HEK293 (cell line): ENCODE measurements around the gene TNFRSF8.

Experiments
- CTCF ChIA-PET: fragments of 350-600 bp; formaldehyde crosslinking; extraction: SDS; loops from one replicate; lab custom pipeline; 2021; ENCODE audit warnings: antibody characterized with exemption; lab: Yijun Ruan, JAX
- POLR2A ChIA-PET: fragments of 300-600 bp; formaldehyde crosslinking; extraction: SDS; loops from one replicate; lab custom pipeline; 2020; ENCODE audit warnings: antibody characterized with exemption, inconsistent platforms; lab: Yijun Ruan, JAX
- H3K27ac ChIP-seq: fragments of 200-500 bp; sonication (Bioruptor generic); 2 replicates; pipeline ENCODE4 v1.5.1; 2014; ENCODE audit warnings: low read depth, low read length, control low read depth, inconsistent platforms; ENCODE audit errors: extremely low read depth
- H3K36me3 ChIP-seq, 2 experiments: fragments of 200-500 bp in 1 of 2; sonication (Bioruptor generic) in 1 of 2; 1 replicate in 1 of 2; 2 replicates in 1 of 2; pipeline ENCODE4 v1.5.1; 2014 to 2017; ENCODE audit warnings: inconsistent platforms in 2 of 2, low read length in 2 of 2; ENCODE audit not compliant: control insufficient read depth in 2 of 2, insufficient read depth in 1 of 2
- H3K4me1 ChIP-seq: fragments of 200-500 bp; sonication (Bioruptor generic); 2 replicates; pipeline ENCODE4 v1.5.1; 2014; ENCODE audit warnings: mild to moderate bottlenecking, low read length, inconsistent platforms; ENCODE audit not compliant: control insufficient read depth, insufficient read depth
- H3K4me3 ChIP-seq: 2 replicates; pipeline ENCODE4 v1.5.1; 2011; ENCODE audit warnings: low read depth, mild to moderate bottlenecking, control low read depth, low read length, moderate library complexity
- H3K9me3 ChIP-seq: fragments of 200-500 bp; sonication (Bioruptor generic); 2 replicates; pipeline ENCODE4 v1.5.1; 2014; ENCODE audit warnings: low read depth, low read length, inconsistent platforms; ENCODE audit not compliant: control insufficient read depth, insufficient read depth
- EGR2 ChIP-seq: fragments of 450-650 bp; formaldehyde crosslinking; IDR thresholded peaks from 2 replicates; pipeline ENCODE4 v1.5.1; 2016; ENCODE audit warnings: low read depth, missing biosample characterization, missing genetic modification characterization
- GLIS1 ChIP-seq: fragments of 450-650 bp; formaldehyde crosslinking; IDR thresholded peaks from 2 replicates; pipeline ENCODE4 v1.5.1; 2016; ENCODE audit warnings: missing biosample characterization, missing genetic modification characterization
- MYNN ChIP-seq: fragments of 450-650 bp; formaldehyde crosslinking; IDR thresholded peaks from 2 replicates; pipeline ENCODE4 v1.5.1; 2016; ENCODE audit warnings: missing biosample characterization, missing genetic modification characterization, borderline replicate concordance
- PBX3 ChIP-seq: sonication (generic); formaldehyde crosslinking; IDR thresholded peaks from 2 replicates; pipeline ENCODE4 v1.8.1; 2022; ENCODE audit warnings: mild to moderate bottlenecking, moderate library complexity, missing genetic modification reagents
- SALL2 ChIP-seq: fragments of 450-650 bp; formaldehyde crosslinking; IDR thresholded peaks from 2 replicates; pipeline ENCODE4 v1.5.0; 2017; ENCODE audit warnings: missing biosample characterization, mild to moderate bottlenecking, missing genetic modification characterization, borderline replicate concordance
- SCRT1 ChIP-seq: fragments of 450-650 bp; formaldehyde crosslinking; IDR thresholded peaks from 2 replicates; pipeline ENCODE4 v1.5.1; 2016; ENCODE audit warnings: missing biosample characterization, missing genetic modification characterization, borderline replicate concordance
- WT1 ChIP-seq: fragments of 450-650 bp; formaldehyde crosslinking; IDR thresholded peaks from 2 replicates; pipeline ENCODE4 v1.5.1; 2016; ENCODE audit warnings: missing biosample characterization, missing genetic modification characterization
- ZIC2 ChIP-seq: fragments of 450-650 bp; formaldehyde crosslinking; IDR thresholded peaks from 2 replicates; pipeline ENCODE4 v1.5.1; 2016; ENCODE audit warnings: missing biosample characterization, missing genetic modification characterization
- ZNF133 ChIP-seq: fragments of 450-650 bp; formaldehyde crosslinking; IDR thresholded peaks from 2 replicates; pipeline ENCODE4 v1.5.1; 2016; ENCODE audit warnings: missing biosample characterization, missing genetic modification characterization
- ZNF16 ChIP-seq: fragments of 450-650 bp; formaldehyde crosslinking; IDR thresholded peaks from 2 replicates; pipeline ENCODE4 v1.5.1; 2016; ENCODE audit warnings: low read depth, missing biosample characterization, missing genetic modification characterization
- ZNF211 ChIP-seq: fragments of 450-650 bp; formaldehyde crosslinking; IDR thresholded peaks from 2 replicates; pipeline ENCODE4 v1.5.1; 2016; ENCODE audit warnings: low read depth, missing biosample characterization, missing genetic modification characterization
- ZNF239 ChIP-seq: fragments of 450-650 bp; formaldehyde crosslinking; IDR thresholded peaks from 2 replicates; pipeline ENCODE4 v1.5.1; 2016; ENCODE audit warnings: missing biosample characterization, missing genetic modification characterization
- ZNF416 ChIP-seq: fragments of 450-650 bp; formaldehyde crosslinking; IDR thresholded peaks from 2 replicates; pipeline ENCODE4 v1.5.1; 2016; ENCODE audit warnings: missing biosample characterization, missing genetic modification characterization
- ZNF433 ChIP-seq: fragments of 450-650 bp; formaldehyde crosslinking; IDR thresholded peaks from 2 replicates; pipeline ENCODE4 v1.5.1; 2016; ENCODE audit warnings: missing biosample characterization, missing genetic modification characterization, low read depth
- ZNF561 ChIP-seq: fragments of 450-650 bp; IDR thresholded peaks from 2 replicates; pipeline ENCODE4 v1.5.1; 2018; ENCODE audit warnings: missing biosample characterization, missing genetic modification characterization, borderline replicate concordance
- ZNF600 ChIP-seq: fragments of 450-650 bp; formaldehyde crosslinking; IDR thresholded peaks from 2 replicates; pipeline ENCODE4 v1.5.1; 2016; ENCODE audit warnings: missing biosample characterization, missing genetic modification characterization
- ZXDB ChIP-seq: fragments of 450-650 bp; formaldehyde crosslinking; IDR thresholded peaks from 2 replicates; pipeline ENCODE4 v1.5.1; 2016; ENCODE audit warnings: missing biosample characterization, missing genetic modification characterization
- TF ChIP-seq, protein P1 (sequence below): fragments of 450-650 bp; formaldehyde crosslinking; IDR thresholded peaks from 2 replicates; pipeline ENCODE4 v1.5.1; 2016; ENCODE audit warnings: missing biosample characterization, missing genetic modification characterization
- TF ChIP-seq, protein P2 (sequence below): fragments of 450-650 bp; formaldehyde crosslinking; IDR thresholded peaks from 2 replicates; pipeline ENCODE4 v1.5.1; 2016; ENCODE audit warnings: missing biosample characterization, missing genetic modification characterization

Gene TNFRSF8

GRCh38 chr1:12048372-12048771, 14.7 kb upstream of the TNFRSF8 start:
- Histone ChIP-seq H3K27ac (no peak overlapping the region), H3K9me3 (no peaks in the 10 kb centered on the region), H3K36me3 (no peaks in the 10 kb centered on the region), H3K4me1 (no peaks in the 10 kb centered on the region), H3K4me3 (no peak overlapping the region)
- TF ChIP-seq ZNF561, result no peak
- POLR2A ChIA-PET, result no interaction called here
- CTCF ChIA-PET, result interaction anchor here (0.7 kb wide), 1 partner anchor 9 kb away, joined by 4 read pairs; no protein-coding TSS in a partner anchor

DNA sequence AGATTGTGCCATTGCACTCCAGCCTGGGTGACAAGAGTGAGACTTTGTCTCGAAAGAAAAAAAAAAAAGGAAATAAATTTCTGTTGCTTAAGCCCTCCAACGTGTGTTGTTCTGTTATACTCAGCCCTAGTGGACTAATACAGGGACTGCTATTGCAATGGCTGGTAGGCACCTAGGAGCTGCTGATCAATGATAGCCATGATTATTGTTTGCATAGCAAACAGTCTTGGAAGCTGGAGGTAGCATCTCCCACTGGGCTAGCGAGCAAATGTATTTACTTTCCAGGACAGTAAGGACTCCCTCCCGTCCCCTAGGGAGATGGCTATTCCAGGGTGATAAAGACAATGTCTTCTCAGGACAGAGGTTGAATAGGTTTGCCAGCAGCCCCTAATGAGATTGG, 13.5 kb upstream of the TNFRSF8 start:
- ChIA-PET POLR2A (no interaction called here), CTCF (no interaction called here)
- Histone ChIP-seq H3K4me1 (no peaks in the 10 kb centered on the region), H3K27ac (no peak overlapping the region), H3K9me3 (no peaks in the 10 kb centered on the region), H3K4me3 (no peak overlapping the region), H3K36me3 (no peaks in the 10 kb centered on the region)
- TF ChIP-seq PBX3 (CRISPR knock-in tag) (no peak), ZXDB (no peak), ZIC2 (tag by site-specific recombination) (peak; percentile 49; the same call in 1 of the 2 replicates), EGR2 (tag by site-specific recombination) (no peak), GLIS1 (peak; percentile 7; the same call in 1 of the 2 replicates)
- TF ChIP-seq, protein P1, sequence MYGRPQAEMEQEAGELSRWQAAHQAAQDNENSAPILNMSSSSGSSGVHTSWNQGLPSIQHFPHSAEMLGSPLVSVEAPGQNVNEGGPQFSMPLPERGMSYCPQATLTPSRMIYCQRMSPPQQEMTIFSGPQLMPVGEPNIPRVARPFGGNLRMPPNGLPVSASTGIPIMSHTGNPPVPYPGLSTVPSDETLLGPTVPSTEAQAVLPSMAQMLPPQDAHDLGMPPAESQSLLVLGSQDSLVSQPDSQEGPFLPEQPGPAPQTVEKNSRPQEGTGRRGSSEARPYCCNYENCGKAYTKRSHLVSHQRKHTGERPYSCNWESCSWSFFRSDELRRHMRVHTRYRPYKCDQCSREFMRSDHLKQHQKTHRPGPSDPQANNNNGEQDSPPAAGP, result 0 out of 2 replicates have a peak, but pooled peaks have one; percentile 60

DNA sequence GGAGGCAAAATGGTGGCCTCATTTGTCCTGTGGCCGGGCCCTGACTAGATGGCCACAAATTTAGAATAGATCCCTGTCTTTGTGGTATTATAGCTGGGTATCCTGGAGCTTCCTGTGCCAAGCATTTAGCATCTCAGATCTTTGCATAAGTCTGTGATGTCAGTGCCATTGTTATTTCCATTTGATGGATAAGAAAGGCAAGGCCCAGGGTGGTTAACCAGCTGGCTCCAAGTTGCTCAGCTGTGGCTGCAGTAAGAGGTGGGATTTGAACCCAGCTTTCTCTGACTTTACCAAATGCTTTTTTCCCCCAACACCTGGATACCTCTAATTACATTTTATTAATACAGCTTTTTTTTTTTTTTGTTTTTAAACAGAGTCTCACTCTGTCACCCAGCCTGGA, 11.7 kb upstream of the TNFRSF8 start:
- H3K27ac ChIP-seq, result no peak overlapping the region
- CTCF ChIA-PET, result interaction anchor here (0.6 to 2.3 kb wide), 2 partner anchors 28 to 122 kb away, joined by 3 to 15 read pairs; no protein-coding TSS in a partner anchor
- no peak overlapping the region for H3K4me3 ChIP-seq
- TF ChIP-seq ZNF211 (tag by site-specific recombination), result no peak
- no peak for TF ChIP-seq ZNF16 (tag by site-specific recombination)
- TF ChIP-seq, protein P2, sequence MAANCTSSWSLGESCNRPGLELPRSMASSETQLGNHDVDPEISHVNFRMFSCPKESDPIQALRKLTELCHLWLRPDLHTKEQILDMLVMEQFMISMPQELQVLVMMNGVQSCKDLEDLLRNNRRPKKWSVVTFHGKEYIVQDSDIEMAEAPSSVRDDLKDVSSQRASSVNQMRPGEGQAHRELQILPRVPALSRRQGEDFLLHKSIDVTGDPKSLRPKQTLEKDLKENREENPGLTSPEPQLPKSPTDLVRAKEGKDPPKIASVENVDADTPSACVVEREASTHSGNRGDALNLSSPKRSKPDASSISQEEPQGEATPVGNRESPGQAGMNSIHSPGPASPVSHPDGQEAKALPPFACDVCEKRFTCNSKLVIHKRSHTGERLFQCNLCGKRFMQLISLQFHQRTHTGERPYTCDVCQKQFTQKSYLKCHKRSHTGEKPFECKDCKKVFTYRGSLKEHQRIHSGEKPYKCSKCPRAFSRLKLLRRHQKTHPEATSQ (tag by site-specific recombination), result no peak
- no peak for TF ChIP-seq WT1 (tag by site-specific recombination)
- TF ChIP-seq SALL2 (tag by site-specific recombination), result no peak
- no peak for TF ChIP-seq ZNF416 (tag by site-specific recombination)
- TF ChIP-seq ZNF600 (tag by site-specific recombination), result no peak
- no peak for TF ChIP-seq ZNF433 (tag by site-specific recombination)
- no peak for TF ChIP-seq ZNF133 (tag by site-specific recombination)
- no peak for TF ChIP-seq SCRT1 (tag by site-specific recombination)
- no peak for TF ChIP-seq MYNN
- no peak for TF ChIP-seq ZNF239
- H3K9me3 ChIP-seq, result no peaks in the 10 kb centered on the region
- no peaks in the 10 kb centered on the region for H3K4me1 ChIP-seq
- H3K36me3 ChIP-seq, result no peaks in the 10 kb centered on the region
- POLR2A ChIA-PET, result interaction anchor here (1.0 kb wide), 1 partner anchor 32 kb away, joined by 5 read pairs; the partner anchor contains the start of gene MIIP
